ENCODE data around the gene ETFB. TPM values are rescaled to one million over a fixed set of nuclear protein-coding genes. Genes with fewer than 3 reads are reported as not detected.
A peak's percentile ranks its signal among the peaks of the same experiment; 100 is the strongest.

ETFB gene
- total RNA-seq, 1 experiment from 2014 or later: 140 TPM

DNA sequence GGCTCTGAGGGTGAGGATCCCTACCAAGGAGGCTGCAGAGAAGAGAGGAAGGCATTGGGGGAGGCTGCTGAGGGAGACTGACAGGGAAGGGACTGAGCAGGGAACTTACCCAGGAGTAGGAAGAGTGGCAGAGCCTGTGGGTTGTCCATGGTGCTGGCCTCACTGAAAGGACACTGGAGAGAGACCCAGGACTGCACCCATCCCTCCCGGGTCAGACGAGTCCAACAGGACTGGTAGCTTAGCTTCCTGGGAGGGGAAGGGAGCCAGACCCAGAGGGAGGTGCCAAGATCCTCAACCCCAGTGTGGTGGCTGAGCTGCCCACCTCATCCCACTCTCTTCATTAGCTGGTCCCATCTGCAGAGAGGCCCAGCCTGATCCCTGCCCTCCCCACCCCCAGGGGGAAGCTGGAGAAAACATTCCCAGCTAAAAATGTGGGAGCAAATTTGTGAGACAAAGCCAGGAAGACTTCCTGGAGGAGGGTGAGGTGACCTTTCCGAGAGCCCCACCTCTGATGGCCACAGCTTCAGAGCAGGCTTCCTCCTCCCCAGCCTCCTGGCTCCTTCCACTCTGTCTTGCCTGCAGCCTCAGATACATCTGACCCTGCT, 24.1 kb downstream of the ETFB start, which contains the start of gene VSIG10L:
TSS of gene VSIG10L (minus strand) at position 164 of the 605 bp plus-strand sequence. CDS start at position 149, 15 bp downstream.
- Histone ChIP-seq H3K27ac (ENCODE audit: low read depth, low read length) (no peak within 1 kb of the TSS), H4K20me1 (ENCODE audit: insufficient read depth) (no peaks in the 10 kb centered on the region), H3K9ac (ENCODE audit: low read length) (peak within 1 kb of the TSS; percentile 20; the same call in 1 of the 2 replicates), H3K9me3 (ENCODE audit: control insufficient read depth in 1 of 2, insufficient read depth in 1 of 2, low read depth in 1 of 2, low read length in 2 of 2) (no peaks in the 10 kb centered on the region), H3K4me3 (replicated peaks in 1 of 2; ENCODE audit: low read depth in 1 of 2, low read length in 2 of 2) (no peak within 1 kb of the TSS), H3K9me2 (ENCODE audit: insufficient read depth) (no peaks in the 10 kb centered on the region), H3K79me2 (ENCODE audit: insufficient read depth, low read length) (no peaks in the 10 kb centered on the region), H2AFZ (ENCODE audit: low read depth, low read length, poor library complexity, severe bottlenecking) (no peak within 1 kb of the TSS), H3K36me3 (ENCODE audit: control insufficient read depth in 1 of 2, insufficient read depth in 2 of 2, low read length in 2 of 2) (no peaks in the 10 kb centered on the region; a peak in 2 of 4 replicates), H3K4me2 (ENCODE audit: low read length) (0 out of 2 replicates have a peak within 1 kb of the TSS, but pooled peaks have one; percentile 90), H3K27me3 (ENCODE audit: insufficient read depth, low read length) (no peaks in the 10 kb centered on the region), H3K4me1 (ENCODE audit: control insufficient read depth in 1 of 2, insufficient read depth in 2 of 2, low read length in 2 of 2) (peaks cover 5 to 45% of the 10 kb centered on the region in 2 experiments; a peak in 3 of 4 replicates)
- DNase-seq (ENCODE audit: low read depth, low spot score): no peak
- BruUV-seq (replicated peaks): no TSS peak
- ChIA-PET CTCF (no interaction called here), RAD21 (ENCODE audit: low non-redundant PET in 1 of 2, low total read pairs in 2 of 2, uncharacterized antibody in 2 of 2, unreplicated experiment in 2 of 2) (no interaction called here), POLR2A (interaction anchor here (1.4 to 1.5 kb wide), 3 partner anchors 25 to 54 kb away, joined by 3 to 4 read pairs (median 3); no protein-coding TSS in a partner anchor)
- intact Hi-C loops (cut with micrococcal nuclease): no loop called here
- no peak for TF ChIP-seq SIN3A (IDR thresholded peaks at IDR 0.05; ENCODE audit: low read depth)
- TF ChIP-seq EZH2phosphoT487 (IDR thresholded peaks at IDR 0.05; ENCODE audit: borderline replicate concordance): no peak
- TF ChIP-seq MAX (IDR thresholded peaks at IDR 0.05): no peak
- no peak for TF ChIP-seq SRF (IDR thresholded peaks at IDR 0.05; ENCODE audit: low read depth)
- TF ChIP-seq ELF1 (IDR thresholded peaks at IDR 0.05; ENCODE audit: borderline replicate concordance, low read depth): no peak
- no peak for TF ChIP-seq CTCF (IDR thresholded peaks at IDR 0.05 in 2 of 3, conservative IDR thresholded peaks at IDR 0.05 in 1 of 3; ENCODE audit: borderline replicate concordance in 1 of 3, insufficient read depth in 1 of 3, low read depth in 2 of 3, low read length in 2 of 3)
- no peak for TF ChIP-seq FOSL1 (IDR thresholded peaks at IDR 0.05; ENCODE audit: low read depth)
- no peak for ATAC-seq

Data from HCT116 (cell line).